ENCODE data around the gene NTM.
"Not testable (repeated sequence)": the region's sequence is repeated elsewhere in the genome, so short reads cannot be mapped to it uniquely, and the experiment has no call there.

The NTM gene

GRCh38 chr11:132064987-132065620 is 694.7 kb downstream of the NTM start:
- no peak for DNase-seq (ENCODE audit: low read depth)
- no peak for TF ChIP-seq CTCF (IDR thresholded peaks at IDR 0.05; ENCODE audit: control insufficient read depth, extremely low read depth, insufficient read depth)
- H3K4me3 ChIP-seq (ENCODE audit: low read depth, low read length): no peak overlapping the region

- no peak for DNase-seq (ENCODE audit: low read depth)
- no peak overlapping the region for H3K4me3 ChIP-seq (ENCODE audit: low read depth, low read length)
- TF ChIP-seq CTCF (IDR thresholded peaks at IDR 0.05; ENCODE audit: control insufficient read depth, extremely low read depth, insufficient read depth): no peak
These were observed 698.1 kb downstream of the NTM start for GRCh38 chr11:132068556-132068955.

GRCh38 chr11:132069593-132069992 is 699.2 kb downstream of the NTM start:
- DNase-seq (ENCODE audit: low read depth); H3K4me3 ChIP-seq (ENCODE audit: low read depth, low read length): not testable (repeated sequence)

GRCh38 chr11:132070907-132071306 is 700.5 kb downstream of the NTM start:
- DNase-seq (ENCODE audit: low read depth): not testable (repeated sequence)

GRCh38 chr11:132072044-132072857 is 701.8 kb downstream of the NTM start:
- H3K4me3 ChIP-seq (ENCODE audit: low read depth, low read length): no peak overlapping the region
- DNase-seq (ENCODE audit: low read depth): no peak
- no peak for TF ChIP-seq CTCF (IDR thresholded peaks at IDR 0.05; ENCODE audit: control insufficient read depth, extremely low read depth, insufficient read depth)

More at GRCh38 chr11:132070907-132071306, 700.5 kb downstream of the NTM start:
- H3K4me3 ChIP-seq (ENCODE audit: low read depth, low read length): not testable (repeated sequence)

GRCh38 chr11:132072858-132073211 is 702.4 kb downstream of the NTM start:
- DNase-seq (ENCODE audit: low read depth): no peak
- H3K4me3 ChIP-seq (ENCODE audit: low read depth, low read length): no peak overlapping the region
- TF ChIP-seq CTCF (IDR thresholded peaks at IDR 0.05; ENCODE audit: control insufficient read depth, extremely low read depth, insufficient read depth): no peak

GRCh38 chr11:132073787-132074186 is 703.4 kb downstream of the NTM start:
- no peak for DNase-seq (ENCODE audit: low read depth)
- TF ChIP-seq CTCF (IDR thresholded peaks at IDR 0.05; ENCODE audit: control insufficient read depth, extremely low read depth, insufficient read depth): no peak
- no peak overlapping the region for H3K4me3 ChIP-seq (ENCODE audit: low read depth, low read length)

- no peak overlapping the region for H3K4me3 ChIP-seq (ENCODE audit: low read depth, low read length)
- TF ChIP-seq CTCF (IDR thresholded peaks at IDR 0.05; ENCODE audit: control insufficient read depth, extremely low read depth, insufficient read depth): no peak
- DNase-seq (ENCODE audit: low read depth): no peak
These were observed 705.0 kb downstream of the NTM start for GRCh38 chr11:132075447-132075846.
